H9 (cell line): ENCODE results near the gene CTSW. TPM values are rescaled to one million over a fixed set of nuclear protein-coding genes. Genes with fewer than 3 reads are reported as not detected.

Experiments
- DNase-seq: peaks from one replicate; pipeline ENCODE4 v3.0.0-alpha.2; 2017
- H2AFZ ChIP-seq: one replicate; pipeline ENCODE4 v1.6.1; 2013; ENCODE audit warnings: mild to moderate bottlenecking, low read length, control low read depth, moderate library complexity
- H2AK5ac ChIP-seq: 2 replicates; pipeline ENCODE4 v1.6.1; 2013; ENCODE audit warnings: low read length, control low read depth, mixed read lengths; ENCODE audit not compliant: insufficient read length
- H2BK120ac ChIP-seq: one replicate; pipeline ENCODE4 v1.6.1; 2013; ENCODE audit warnings: low read depth, mild to moderate bottlenecking, low read length, control low read depth, inconsistent platforms; ENCODE audit not compliant: poor library complexity, severe bottlenecking
- H2BK12ac ChIP-seq: 2 replicates; pipeline ENCODE4 v1.6.1; 2013; ENCODE audit warnings: low read length, control low read depth, mixed read lengths, low read depth; ENCODE audit not compliant: insufficient read length
- H2BK15ac ChIP-seq: 2 replicates; pipeline ENCODE4 v1.6.1; 2013; ENCODE audit warnings: low read depth, low read length, control low read depth
- H2BK20ac ChIP-seq: one replicate; pipeline ENCODE4 v1.6.1; 2013; ENCODE audit warnings: low read depth, mild to moderate bottlenecking, low read length, control low read depth, inconsistent platforms; ENCODE audit not compliant: poor library complexity, severe bottlenecking
- H2BK5ac ChIP-seq: 2 replicates; pipeline ENCODE4 v1.6.1; 2013; ENCODE audit warnings: low read length, control low read depth, mixed read lengths; ENCODE audit not compliant: insufficient read length
- H3K14ac ChIP-seq: 2 replicates; pipeline ENCODE4 v1.6.1; 2013; ENCODE audit warnings: low read length, control low read depth; ENCODE audit not compliant: insufficient read depth
- H3K18ac ChIP-seq: 2 replicates; pipeline ENCODE4 v1.6.1; 2013; ENCODE audit warnings: low read depth, mild to moderate bottlenecking, mixed read lengths, low read length, control low read depth; ENCODE audit not compliant: insufficient read length
- H3K23ac ChIP-seq: 2 replicates; pipeline ENCODE4 v1.6.1; 2013; ENCODE audit warnings: low read length, control low read depth, mixed read lengths, low read depth; ENCODE audit not compliant: insufficient read length
- H3K23me2 ChIP-seq: 2 replicates; pipeline ENCODE4 v1.6.1; 2013; ENCODE audit warnings: low read depth, mild to moderate bottlenecking, mixed read lengths, low read length, control low read depth; ENCODE audit not compliant: insufficient read length, poor library complexity, severe bottlenecking
- H3K27ac ChIP-seq: 2 replicates; pipeline ENCODE4 v1.5.1; 2013; ENCODE audit warnings: low read length, control low read depth, mixed read lengths, low read depth; ENCODE audit not compliant: insufficient read length
- H3K27me3 ChIP-seq: 2 replicates; pipeline ENCODE4 v1.6.1; 2013; ENCODE audit warnings: low read length, control low read depth, inconsistent platforms; ENCODE audit not compliant: insufficient read depth
- H3K4ac ChIP-seq: 2 replicates; pipeline ENCODE4 v1.6.1; 2013; ENCODE audit warnings: low read depth, mild to moderate bottlenecking, control low read depth, inconsistent platforms, low read length, moderate library complexity
- H3K4me1 ChIP-seq: 2 replicates; pipeline ENCODE4 v1.6.1; 2013; ENCODE audit warnings: low read length, control low read depth, inconsistent platforms; ENCODE audit not compliant: insufficient read depth
- H3K4me2 ChIP-seq: 2 replicates; pipeline ENCODE4 v1.6.1; 2013; ENCODE audit warnings: low read length, control low read depth, mixed read lengths; ENCODE audit not compliant: insufficient read length, insufficient read depth
- H3K56ac ChIP-seq: 2 replicates; pipeline ENCODE4 v1.6.1; 2013; ENCODE audit warnings: low read depth, mild to moderate bottlenecking, mixed read lengths, low read length, control low read depth; ENCODE audit not compliant: insufficient read length
- H3K79me1 ChIP-seq: 2 replicates; pipeline ENCODE4 v1.6.1; 2013; ENCODE audit warnings: low read depth, mild to moderate bottlenecking, moderate library complexity, low read length, control low read depth, inconsistent platforms; ENCODE audit not compliant: insufficient read depth, poor library complexity, severe bottlenecking
- H3K79me2 ChIP-seq: 2 replicates; pipeline ENCODE4 v1.6.1; 2013; ENCODE audit warnings: low read length, control low read depth, inconsistent platforms; ENCODE audit not compliant: insufficient read depth
- H3K9ac ChIP-seq: 2 replicates; pipeline ENCODE4 v1.6.1; 2013; ENCODE audit warnings: low read length, control low read depth, mixed read lengths; ENCODE audit not compliant: insufficient read length; ENCODE audit errors: extremely low read depth
- H3K9me3 ChIP-seq: one replicate; pipeline ENCODE4 v1.6.1; 2013; ENCODE audit warnings: low read depth, low read length, inconsistent platforms; ENCODE audit not compliant: control insufficient read depth
- H3T11ph ChIP-seq: one replicate; pipeline ENCODE4 v1.6.1; 2013; ENCODE audit warnings: mild to moderate bottlenecking, low read length, control low read depth, inconsistent platforms
- H4K20me1 ChIP-seq: one replicate; pipeline ENCODE4 v1.6.1; 2013; ENCODE audit not compliant: control insufficient read depth, insufficient read length, insufficient read depth
- H4K5ac ChIP-seq: 2 replicates; pipeline ENCODE4 v1.6.1; 2013; ENCODE audit warnings: low read depth, mild to moderate bottlenecking, mixed read lengths, low read length, control low read depth; ENCODE audit not compliant: insufficient read length
- H4K8ac ChIP-seq: replicated peaks from 2 replicates; pipeline ENCODE4 v1.6.1; 2013; ENCODE audit warnings: low read length, control low read depth, mixed read lengths, low read depth; ENCODE audit not compliant: insufficient read length
- H4K91ac ChIP-seq: 2 replicates; pipeline ENCODE4 v1.6.1; 2013; ENCODE audit warnings: low read depth, mild to moderate bottlenecking, moderate library complexity, mixed read lengths, low read length, control low read depth; ENCODE audit not compliant: insufficient read length
- H3K27ac Mint-ChIP-seq, 3 experiments: 2 replicates in 2 of 3; 3 replicates in 1 of 3; pipeline ENCODE4 v1.8.0; 2020 to 2021; ENCODE audit warnings: mixed read lengths in 3 of 3, mild to moderate bottlenecking in 1 of 3, moderate library complexity in 1 of 3
- H3K27me3 Mint-ChIP-seq: 2 replicates; pipeline ENCODE4 v1.8.0; 2021; ENCODE audit warnings: low read depth, mild to moderate bottlenecking, moderate library complexity, mixed read lengths
- H3K36me3 Mint-ChIP-seq, 3 experiments: 2 replicates in 2 of 3; 3 replicates in 1 of 3; pipeline ENCODE4 v1.8.0; 2020 to 2021; ENCODE audit warnings: low read depth in 3 of 3, mixed read lengths in 3 of 3; ENCODE audit not compliant: insufficient read depth in 1 of 3
- H3K4me1 Mint-ChIP-seq, 2 experiments: 2 replicates each; pipeline ENCODE4 v1.8.0; 2020; ENCODE audit warnings: mixed read lengths in 2 of 2
- H3K4me3 Mint-ChIP-seq, 2 experiments: 2 replicates in 1 of 2; 3 replicates in 1 of 2; pipeline ENCODE4 v1.8.0; 2020 to 2021; ENCODE audit warnings: mild to moderate bottlenecking in 2 of 2, mixed read lengths in 2 of 2, moderate library complexity in 1 of 2
- H3K9me3 Mint-ChIP-seq, 2 experiments: 2 replicates in 1 of 2; 3 replicates in 1 of 2; pipeline ENCODE4 v1.8.0; 2020; ENCODE audit warnings: mild to moderate bottlenecking in 2 of 2, mixed read lengths in 2 of 2, moderate library complexity in 1 of 2
- WGBS: extraction: QIAGEN DNeasy Blood & Tissue Kit; methylation state at CpG from one replicate; pipeline ENCODE4 v1.1.7; 2013; ENCODE audit warnings: missing lambda C conversion rate, low lambda C conversion rate, mixed read lengths; ENCODE audit not compliant: insufficient read length; ENCODE audit errors: extremely low coverage; 5-methylcytosine and 5-hydroxymethylcytosine counted together
- total RNA-seq: library from RNA; stranded (reverse); gene quantifications from 2 replicates; pipeline ENCODE4 v1.2.1, GENCODE V29; 2021
- TF ChIP-seq, protein P1 (sequence below): fragments of 200-600 bp; sonication (generic); conservative IDR thresholded peaks from 3 replicates; pipeline ENCODE4 v1.8.0; 2021; ENCODE audit warnings: antibody characterized with exemption, mild to moderate bottlenecking

The CTSW gene
- total RNA-seq, 1 experiment from 2014 or later, result not detected

DNA sequence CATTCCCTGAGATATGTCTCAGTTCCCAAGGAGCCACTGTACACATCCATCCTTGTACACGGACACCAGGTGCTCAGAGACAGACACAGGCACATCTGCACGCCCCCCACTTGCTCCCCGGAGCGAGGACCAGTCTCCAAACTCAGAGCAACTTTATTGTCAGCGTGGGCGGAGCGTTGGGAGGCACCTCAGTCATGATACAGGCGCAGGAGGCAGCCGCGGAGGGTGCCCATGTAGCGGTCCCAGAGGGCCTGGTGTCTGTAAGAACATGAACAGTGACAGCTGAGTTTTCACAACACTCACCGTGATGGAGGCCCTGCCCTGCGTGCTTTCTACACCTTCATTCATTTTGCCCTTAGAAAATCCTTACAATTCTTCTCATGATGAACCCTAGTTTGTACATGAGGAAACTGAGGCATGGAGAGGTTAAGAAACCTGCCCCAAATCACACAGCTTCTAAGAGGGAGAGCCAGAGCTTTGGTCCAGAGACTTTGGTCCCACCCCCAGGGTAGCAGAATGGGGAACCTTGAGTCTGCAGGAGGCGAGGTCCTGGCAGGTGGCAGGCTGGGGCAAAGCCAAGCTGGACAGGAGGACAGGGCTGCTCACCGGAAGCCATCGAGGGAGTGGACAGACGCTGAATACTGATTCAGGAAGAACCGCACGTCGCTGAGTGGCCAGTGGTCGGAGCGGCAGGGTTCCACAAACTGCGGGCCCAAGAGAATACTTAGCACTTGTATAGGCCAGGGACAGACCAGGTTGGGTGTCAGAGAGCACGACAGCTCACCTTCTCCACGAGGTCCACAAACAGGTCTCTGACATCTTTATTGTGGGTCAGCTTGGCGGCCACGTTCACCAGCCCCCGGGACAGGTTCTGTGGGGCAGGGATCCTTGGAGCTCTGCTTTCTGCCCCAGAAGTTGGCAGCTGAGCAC is 4.4 kb downstream of the CTSW start:
- Histone ChIP-seq H2BK15ac (no peak overlapping the region), H4K8ac (no peak overlapping the region), H3K27ac (no peak overlapping the region), H3K23me2 (peaks cover 6% of the 10 kb centered on the region), H3K18ac (no peak overlapping the region), H4K91ac (no peak overlapping the region), H3K14ac (no peak overlapping the region), H3K79me2 (no peaks in the 10 kb centered on the region), H3K79me1 (no peaks in the 10 kb centered on the region), H2BK12ac (no peak overlapping the region), H4K20me1 (no peaks in the 10 kb centered on the region), H2BK20ac (no peak overlapping the region), H2BK5ac (no peak overlapping the region), H3K4ac (no peak overlapping the region), H2BK120ac (no peak overlapping the region), H3T11ph (no peak overlapping the region), H4K5ac (no peak overlapping the region), H3K23ac (no peak overlapping the region), H3K4me1 (peaks cover 2% of the 10 kb centered on the region; the same call in 1 of the 2 replicates), H3K56ac (no peak overlapping the region), H3K27me3 (no peaks in the 10 kb centered on the region), H3K9me3 (no peaks in the 10 kb centered on the region), H3K4me2 (no peak overlapping the region), H3K9ac (no peak overlapping the region), H2AFZ (no peak overlapping the region), H2AK5ac (no peak overlapping the region)
- H3K27me3 Mint-ChIP-seq, result peaks cover 4% of the 10 kb centered on the region
- TF ChIP-seq, protein P1, sequence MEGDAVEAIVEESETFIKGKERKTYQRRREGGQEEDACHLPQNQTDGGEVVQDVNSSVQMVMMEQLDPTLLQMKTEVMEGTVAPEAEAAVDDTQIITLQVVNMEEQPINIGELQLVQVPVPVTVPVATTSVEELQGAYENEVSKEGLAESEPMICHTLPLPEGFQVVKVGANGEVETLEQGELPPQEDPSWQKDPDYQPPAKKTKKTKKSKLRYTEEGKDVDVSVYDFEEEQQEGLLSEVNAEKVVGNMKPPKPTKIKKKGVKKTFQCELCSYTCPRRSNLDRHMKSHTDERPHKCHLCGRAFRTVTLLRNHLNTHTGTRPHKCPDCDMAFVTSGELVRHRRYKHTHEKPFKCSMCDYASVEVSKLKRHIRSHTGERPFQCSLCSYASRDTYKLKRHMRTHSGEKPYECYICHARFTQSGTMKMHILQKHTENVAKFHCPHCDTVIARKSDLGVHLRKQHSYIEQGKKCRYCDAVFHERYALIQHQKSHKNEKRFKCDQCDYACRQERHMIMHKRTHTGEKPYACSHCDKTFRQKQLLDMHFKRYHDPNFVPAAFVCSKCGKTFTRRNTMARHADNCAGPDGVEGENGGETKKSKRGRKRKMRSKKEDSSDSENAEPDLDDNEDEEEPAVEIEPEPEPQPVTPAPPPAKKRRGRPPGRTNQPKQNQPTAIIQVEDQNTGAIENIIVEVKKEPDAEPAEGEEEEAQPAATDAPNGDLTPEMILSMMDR, result no peak
- no peak for DNase-seq
- peaks cover 35 to 58% (median 55%) of the 10 kb centered on the region in 3 experiments for H3K36me3 Mint-ChIP-seq
- no peak overlapping the region; a peak in 1 of 7 replicates for H3K27ac Mint-ChIP-seq
- WGBS, result no CpG with 5 or more reads among the region's 28 CpGs
- peaks cover 12 to 25% of the 10 kb centered on the region in 2 experiments for H3K4me1 Mint-ChIP-seq
- H3K9me3 Mint-ChIP-seq, result peaks cover 0 to under 1% of the 10 kb centered on the region in 2 experiments; a peak in 1 of 5 replicates
- H3K4me3 Mint-ChIP-seq, result peak overlapping the region in 1 of 2 experiments; percentile 21; a peak in 2 of 5 replicates
